CD4-positive, alpha-beta T cell treated with Interleukin-6 at 100 ng/mL for 8 hours (primary cell): ENCODE measurements around the gene CYB5A.

Experiments
- DNase-seq: peaks from one replicate; pipeline ENCODE4 v3.0.0-alpha.2; 2020; ENCODE audit warnings: mixed read lengths, low spot score

Gene CYB5A

DNA sequence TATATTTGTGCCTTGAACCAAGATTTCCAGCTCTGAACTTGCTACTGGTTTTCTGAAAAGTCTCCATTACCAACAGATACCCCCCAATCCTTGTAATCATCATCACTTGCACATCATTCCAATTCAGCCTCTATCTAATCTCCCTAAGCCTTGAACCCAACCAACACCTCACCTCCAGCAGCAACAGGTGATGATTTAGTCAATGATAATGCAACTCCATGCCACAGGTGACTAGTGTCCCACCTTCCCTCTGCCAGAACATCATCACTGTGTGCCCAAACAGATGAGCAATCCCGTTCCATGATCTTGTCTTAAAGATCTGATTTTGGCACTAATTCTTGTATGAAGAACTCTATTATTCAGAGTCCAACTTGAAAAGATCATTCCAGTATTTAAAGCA is 75.9 kb downstream of the CYB5A start:
- DNase-seq, result no peak

DNA sequence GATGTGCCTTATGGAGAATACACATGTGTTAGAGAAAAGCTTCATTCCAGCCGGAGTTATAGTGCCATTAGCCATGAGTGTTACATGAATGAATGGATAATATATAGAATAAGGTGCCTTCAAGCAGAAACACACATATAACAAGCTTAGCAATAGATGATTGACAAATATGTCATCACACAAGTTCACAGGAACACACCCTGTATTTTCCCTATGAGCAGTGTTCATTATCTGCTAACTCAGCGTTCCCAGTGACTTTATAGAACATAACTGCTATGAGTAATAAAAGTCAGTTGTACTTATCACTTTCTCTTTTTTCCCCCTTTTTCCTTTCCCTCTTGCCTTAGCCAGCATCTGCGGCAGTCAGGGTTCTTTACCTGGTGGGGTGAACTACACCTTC is 78.3 kb downstream of the CYB5A start:
- no peak for DNase-seq

DNA sequence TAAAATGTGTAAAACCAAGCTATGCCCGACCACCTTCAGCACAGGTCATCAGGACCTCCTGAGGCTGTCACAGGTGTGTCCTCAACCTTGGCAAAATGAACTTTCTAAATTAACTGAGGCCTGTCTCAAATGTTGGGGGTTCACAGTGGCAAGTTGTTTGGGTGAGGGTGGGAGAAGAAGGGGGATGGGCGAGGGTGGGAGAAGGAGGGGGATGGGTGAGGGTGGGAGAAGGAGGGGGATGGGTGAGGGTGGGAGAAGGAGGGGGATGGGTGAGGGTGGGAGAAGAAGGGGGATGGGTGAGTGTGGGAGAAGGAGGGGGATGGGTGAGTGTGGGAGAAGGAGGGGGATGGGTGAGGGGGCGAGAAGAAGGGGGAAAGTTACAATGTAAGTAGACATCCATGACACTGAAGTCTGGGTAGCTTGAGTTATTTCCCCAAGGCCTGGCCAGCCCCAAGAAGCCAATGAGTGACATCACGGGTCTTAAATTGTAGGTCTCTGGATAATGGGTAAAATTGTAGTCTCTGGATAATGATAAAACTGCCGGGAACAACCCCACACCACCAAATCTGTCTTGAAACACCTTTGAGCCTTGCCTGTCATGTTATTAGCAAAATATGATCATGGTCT is 87.1 kb downstream of the CYB5A start:
- DNase-seq, result no peak

DNA sequence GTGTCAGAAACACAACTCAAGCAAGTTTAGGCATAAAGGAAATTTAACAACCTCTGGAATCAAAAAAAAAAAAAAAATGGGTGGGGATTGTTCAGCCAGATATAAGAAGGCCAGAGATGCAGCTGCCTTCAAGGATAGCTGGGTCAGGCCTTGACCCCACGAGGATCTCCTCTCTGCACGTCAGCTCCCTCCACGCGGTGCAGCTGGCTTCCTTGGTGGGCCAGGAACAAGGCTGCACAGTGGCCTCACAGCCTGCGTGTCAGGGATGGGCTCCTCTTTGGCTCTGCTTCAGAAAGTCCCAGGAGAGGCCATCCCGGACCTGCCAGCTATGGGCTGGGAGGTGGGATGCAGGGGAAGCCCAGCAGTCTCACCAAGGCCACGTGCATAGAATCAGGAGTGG is 88.0 kb downstream of the CYB5A start:
- no peak for DNase-seq
